Nephron (organoid): Measurements from ENCODE around the gene C16orf74.

Source experiments
- H3K27ac Mint-ChIP-seq, 3 experiments: 2 replicates each; pipeline ENCODE4 v1.8.0; 2020; ENCODE audit warnings: mixed read lengths in 3 of 3, mild to moderate bottlenecking in 2 of 3, moderate library complexity in 1 of 3
- H3K27me3 Mint-ChIP-seq: 2 replicates; pipeline ENCODE4 v1.8.0; 2021; ENCODE audit warnings: low read depth, mild to moderate bottlenecking, moderate library complexity, mixed read lengths
- H3K36me3 Mint-ChIP-seq: 2 replicates; pipeline ENCODE4 v1.8.0; 2020; ENCODE audit warnings: low read depth, mixed read lengths
- H3K4me1 Mint-ChIP-seq: 2 replicates; pipeline ENCODE4 v1.8.0; 2020; ENCODE audit warnings: mixed read lengths
- H3K4me3 Mint-ChIP-seq, 3 experiments: 2 replicates each; pipeline ENCODE4 v1.8.0; 2020; ENCODE audit warnings: mild to moderate bottlenecking in 3 of 3, mixed read lengths in 3 of 3, moderate library complexity in 2 of 3
- H3K9me3 Mint-ChIP-seq: 2 replicates; pipeline ENCODE4 v1.8.0; 2020; ENCODE audit warnings: mixed read lengths
- CTCF ChIP-seq, 3 experiments: fragments of 200-600 bp; sonication (generic); IDR thresholded peaks; one replicate each; pipeline ENCODE4 v1.5.0; 2021; ENCODE audit warnings: antibody characterized with exemption in 3 of 3; ENCODE audit not compliant: unreplicated experiment in 3 of 3

C16orf74 gene

GRCh38 chr16:85770741-85771140 lies 19.8 kb upstream of the C16orf74 start:
- Mint-ChIP-seq H3K27me3 (peaks cover 12% of the 10 kb centered on the region), H3K4me3 (no peak overlapping the region), H3K9me3 (no peaks in the 10 kb centered on the region), H3K4me1 (no peaks in the 10 kb centered on the region), H3K27ac (no peak overlapping the region), H3K36me3 (peaks cover 5% of the 10 kb centered on the region)
- TF ChIP-seq CTCF (IDR thresholded peaks at IDR 0.05; ENCODE audit: unreplicated experiment in 3 of 3) = no peak

- Mint-ChIP-seq H3K27me3 (peaks cover 31% of the 10 kb centered on the region), H3K4me1 (no peaks in the 10 kb centered on the region), H3K27ac (no peak overlapping the region), H3K36me3 (peaks cover 5% of the 10 kb centered on the region), H3K4me3 (no peak overlapping the region), H3K9me3 (no peaks in the 10 kb centered on the region)
- TF ChIP-seq CTCF (IDR thresholded peaks at IDR 0.05; ENCODE audit: unreplicated experiment in 3 of 3) = no peak
These were observed 17.3 kb upstream of the C16orf74 start for GRCh38 chr16:85768199-85768598.

- H3K9me3 Mint-ChIP-seq = no peaks in the 10 kb centered on the region
- H3K27ac Mint-ChIP-seq = no peak overlapping the region
- H3K4me3 Mint-ChIP-seq = no peak overlapping the region
- peaks cover 31% of the 10 kb centered on the region for H3K27me3 Mint-ChIP-seq
- peaks cover 5% of the 10 kb centered on the region for H3K36me3 Mint-ChIP-seq
- no peak for TF ChIP-seq CTCF (IDR thresholded peaks at IDR 0.05; ENCODE audit: unreplicated experiment in 3 of 3)
- H3K4me1 Mint-ChIP-seq = no peaks in the 10 kb centered on the region
These were observed 16.6 kb upstream of the C16orf74 start for GRCh38 chr16:85767531-85767930.

GRCh38 chr16:85765767-85766166 lies 14.9 kb upstream of the C16orf74 start:
- TF ChIP-seq CTCF (IDR thresholded peaks at IDR 0.05; ENCODE audit: unreplicated experiment in 3 of 3) = no peak
- Mint-ChIP-seq H3K27me3 (peaks cover 42% of the 10 kb centered on the region), H3K36me3 (peaks cover 2% of the 10 kb centered on the region), H3K4me1 (no peaks in the 10 kb centered on the region), H3K27ac (no peak overlapping the region), H3K9me3 (no peaks in the 10 kb centered on the region), H3K4me3 (no peak overlapping the region)

- H3K27me3 Mint-ChIP-seq = peaks cover 47% of the 10 kb centered on the region
- no peak overlapping the region for H3K27ac Mint-ChIP-seq
- no peaks in the 10 kb centered on the region for H3K9me3 Mint-ChIP-seq
- no peaks in the 10 kb centered on the region for H3K36me3 Mint-ChIP-seq
- H3K4me3 Mint-ChIP-seq = no peak overlapping the region
- no peak for TF ChIP-seq CTCF (IDR thresholded peaks at IDR 0.05; ENCODE audit: unreplicated experiment in 3 of 3)
- no peaks in the 10 kb centered on the region for H3K4me1 Mint-ChIP-seq
These were observed 14.3 kb upstream of the C16orf74 start for GRCh38 chr16:85765211-85765610.

GRCh38 chr16:85763616-85764015 lies 12.7 kb upstream of the C16orf74 start:
- no peak for TF ChIP-seq CTCF (IDR thresholded peaks at IDR 0.05; ENCODE audit: unreplicated experiment in 3 of 3)
- Mint-ChIP-seq H3K4me1 (no peaks in the 10 kb centered on the region), H3K9me3 (no peaks in the 10 kb centered on the region), H3K36me3 (no peaks in the 10 kb centered on the region), H3K27ac (no peak overlapping the region), H3K4me3 (no peak overlapping the region), H3K27me3 (peaks cover 63% of the 10 kb centered on the region)
